ENCODE data around the gene AKAP6. TPM values are rescaled to one million over a fixed set of nuclear protein-coding genes. Genes with fewer than 3 reads are reported as not detected.

The AKAP6 gene
- total RNA-seq, 1 experiment from 2014 or later: 1.1 TPM

- Histone ChIP-seq H2AK5ac (ENCODE audit: insufficient read length, low read length) (no peak overlapping the region), H3K23ac (ENCODE audit: insufficient read length, low read depth, low read length) (no peak overlapping the region), H3K14ac (ENCODE audit: insufficient read depth, low read length) (no peak overlapping the region), H3K56ac (ENCODE audit: insufficient read length, low read depth, low read length) (no peak overlapping the region), H4K8ac (replicated peaks; ENCODE audit: insufficient read length, low read depth, low read length) (no peak overlapping the region), H3K23me2 (ENCODE audit: insufficient read length, low read depth, low read length, poor library complexity, severe bottlenecking) (no peaks in the 10 kb centered on the region), H4K91ac (ENCODE audit: insufficient read length, low read depth, low read length) (no peak overlapping the region), H2AFZ (ENCODE audit: low read length) (no peak overlapping the region), H3K79me1 (ENCODE audit: insufficient read depth, low read depth, low read length, poor library complexity, severe bottlenecking) (no peaks in the 10 kb centered on the region), H3K4me2 (ENCODE audit: insufficient read depth, insufficient read length, low read length) (no peak overlapping the region), H2BK15ac (ENCODE audit: low read depth, low read length) (no peak overlapping the region), H2BK20ac (ENCODE audit: low read depth, low read length, poor library complexity, severe bottlenecking) (no peak overlapping the region), H3K9me3 (ENCODE audit: control insufficient read depth, low read depth, low read length) (no peaks in the 10 kb centered on the region), H2BK5ac (ENCODE audit: insufficient read length, low read length) (no peak overlapping the region), H3K4me1 (ENCODE audit: insufficient read depth, low read length) (no peaks in the 10 kb centered on the region), H3K27me3 (ENCODE audit: insufficient read depth, low read length) (no peaks in the 10 kb centered on the region), H3K27ac (ENCODE audit: insufficient read length, low read depth, low read length) (no peak overlapping the region), H3K79me2 (ENCODE audit: insufficient read depth, low read length) (no peaks in the 10 kb centered on the region), H2BK12ac (ENCODE audit: insufficient read length, low read depth, low read length) (no peak overlapping the region), H4K5ac (ENCODE audit: insufficient read length, low read depth, low read length) (no peak overlapping the region), H4K20me1 (ENCODE audit: control insufficient read depth, insufficient read depth, insufficient read length) (no peaks in the 10 kb centered on the region), H2BK120ac (ENCODE audit: low read depth, low read length, poor library complexity, severe bottlenecking) (no peak overlapping the region), H3K18ac (ENCODE audit: insufficient read length, low read depth, low read length) (no peak overlapping the region), H3K4ac (ENCODE audit: low read depth, low read length) (no peak overlapping the region), H3K9ac (ENCODE audit: extremely low read depth, insufficient read length, low read length) (no peak overlapping the region), H3T11ph (ENCODE audit: low read length) (no peak overlapping the region)
- H3K9me3 Mint-ChIP-seq: no peaks in the 10 kb centered on the region
- no peak overlapping the region for H3K27ac Mint-ChIP-seq
- H3K27me3 Mint-ChIP-seq (ENCODE audit: low read depth): no peaks in the 10 kb centered on the region
- TF ChIP-seq CTCF (conservative IDR thresholded peaks at IDR 0.05): no peak
- H3K36me3 Mint-ChIP-seq (ENCODE audit: insufficient read depth in 1 of 3, low read depth in 3 of 3): no peaks in the 10 kb centered on the region
- WGBS (ENCODE audit: extremely low coverage, insufficient read length, low lambda C conversion rate): no CpG with 5 or more reads among the region's 1 CpG
- DNase-seq: no peak
- no peak overlapping the region for H3K4me3 Mint-ChIP-seq
- H3K4me1 Mint-ChIP-seq: no peaks in the 10 kb centered on the region
Measured at GRCh38 chr14:32719601-32720000, 390.5 kb downstream of the AKAP6 start.

Measured in H9 (cell line).